B cell (primary cell): ENCODE data around the gene SENP8.

Experiments used
- CTCF ChIP-seq: fragments of 200-600 bp; IDR thresholded peaks from one replicate; pipeline ENCODE4 v1.8.0; 2022; ENCODE audit warnings: antibody characterized with exemption, mild to moderate bottlenecking
- EZH2 ChIP-seq: IDR thresholded peaks from 2 replicates; pipeline ENCODE4 v1.6.1; 2012; ENCODE audit warnings: borderline replicate concordance, low read depth, mild to moderate bottlenecking, moderate library complexity, low read length; ENCODE audit not compliant: insufficient read depth, poor library complexity, severe bottlenecking

- no peak for TF ChIP-seq CTCF
- no peak for TF ChIP-seq EZH2
Measured at GRCh38 chr15:72096796-72097195, 21.4 kb upstream of the SENP8 start.
